G401.6 (cell line): ENCODE results near the gene MYB.
"Not testable (repeated sequence)": the region's sequence is repeated elsewhere in the genome, so short reads cannot be mapped to it uniquely, and the experiment has no call there.

Source experiments
- FAIRE-seq: peaks from 2 replicates; lab custom pipeline; 2012; peaks lifted over from hg19 to GRCh38; lab: Jason Lieb, UNC

MYB gene

DNA sequence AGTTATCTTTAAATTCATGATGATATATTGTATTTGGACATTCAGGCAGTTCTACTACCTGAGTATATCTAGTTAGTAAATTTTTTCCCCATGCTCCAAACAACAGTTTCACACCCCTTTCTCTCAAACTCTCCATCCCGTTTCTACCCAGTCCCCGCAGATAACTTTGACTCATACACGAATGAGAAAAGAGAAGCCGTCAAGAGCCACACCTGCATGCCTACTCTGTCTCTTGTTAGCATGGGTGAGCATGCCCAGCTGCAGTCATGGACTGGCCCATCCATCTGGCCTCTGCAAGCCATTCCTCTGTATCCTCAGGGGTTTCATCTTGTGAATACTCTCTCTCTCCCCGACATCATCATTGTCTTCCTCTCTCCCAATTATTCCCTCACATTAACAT lies 41.5 kb downstream of the MYB start:
- no peak for FAIRE-seq

GRCh38 chr6:135224037-135224647 lies 43.0 kb downstream of the MYB start:
- no peak for FAIRE-seq

- no peak for FAIRE-seq
These were observed 44.8 kb downstream of the MYB start for GRCh38 chr6:135225911-135226310.

GRCh38 chr6:135226537-135226936 lies 45.4 kb downstream of the MYB start:
- no peak for FAIRE-seq

DNA sequence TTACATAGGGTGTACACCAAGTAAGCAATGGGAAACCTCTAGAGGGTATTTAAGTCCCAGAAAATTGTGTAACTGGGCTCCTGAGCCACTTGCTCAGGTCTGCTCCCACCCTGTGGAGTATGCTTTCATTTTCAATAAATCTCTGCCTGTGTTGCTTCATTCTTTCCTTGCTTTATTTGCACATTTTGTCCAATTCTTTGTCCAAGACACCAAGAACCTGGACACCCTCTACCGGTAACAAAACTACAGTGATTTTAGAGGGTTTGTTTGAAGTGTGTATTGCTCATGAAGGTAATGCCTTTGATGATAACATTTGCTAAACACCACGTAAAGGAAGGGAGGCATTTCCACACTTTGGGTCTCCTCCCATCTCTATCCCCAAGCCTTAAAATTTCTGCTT lies 46.2 kb downstream of the MYB start:
- no peak for FAIRE-seq

DNA sequence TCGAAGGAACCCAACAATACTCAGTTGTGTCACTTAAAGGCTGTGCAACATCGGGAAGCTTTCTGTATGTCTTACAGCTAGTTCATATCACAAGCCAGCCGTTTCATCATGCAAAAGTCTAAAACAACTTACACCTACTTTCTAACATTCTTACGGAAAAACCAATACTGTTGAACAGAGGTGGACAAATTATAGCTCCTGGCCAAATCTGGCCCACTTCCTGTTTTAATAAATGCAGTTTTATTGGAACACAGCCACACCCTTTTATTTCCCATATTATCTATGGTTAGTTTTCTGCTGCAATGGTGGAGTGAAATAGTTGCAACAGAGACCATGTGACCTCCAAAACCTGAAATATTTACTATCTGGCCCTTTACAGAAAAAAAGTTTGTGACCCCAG lies 46.6 kb downstream of the MYB start:
- no peak for FAIRE-seq

- FAIRE-seq, result no peak
These were observed 47.4 kb downstream of the MYB start for GRCh38 chr6:135228486-135228885.

DNA sequence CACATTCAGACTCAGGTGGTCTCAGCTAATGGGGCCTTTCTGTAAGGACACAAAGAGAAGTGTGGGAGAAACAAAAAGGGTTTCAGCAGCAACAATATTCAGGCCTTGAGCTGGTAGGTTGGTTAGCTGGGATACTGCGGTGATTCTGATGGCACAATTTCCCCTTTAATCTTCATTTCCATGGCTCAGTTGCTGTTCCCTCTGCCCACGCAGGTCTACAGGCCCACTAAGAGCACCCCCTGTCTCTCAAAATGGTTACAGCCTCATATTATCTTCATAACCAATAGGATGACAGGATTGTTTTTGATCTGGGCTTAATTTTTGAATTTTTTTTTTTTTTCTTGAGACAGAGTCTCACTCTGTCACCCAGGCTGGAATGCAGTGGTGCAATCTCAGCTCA lies 48.9 kb downstream of the MYB start:
- no peak for FAIRE-seq

DNA sequence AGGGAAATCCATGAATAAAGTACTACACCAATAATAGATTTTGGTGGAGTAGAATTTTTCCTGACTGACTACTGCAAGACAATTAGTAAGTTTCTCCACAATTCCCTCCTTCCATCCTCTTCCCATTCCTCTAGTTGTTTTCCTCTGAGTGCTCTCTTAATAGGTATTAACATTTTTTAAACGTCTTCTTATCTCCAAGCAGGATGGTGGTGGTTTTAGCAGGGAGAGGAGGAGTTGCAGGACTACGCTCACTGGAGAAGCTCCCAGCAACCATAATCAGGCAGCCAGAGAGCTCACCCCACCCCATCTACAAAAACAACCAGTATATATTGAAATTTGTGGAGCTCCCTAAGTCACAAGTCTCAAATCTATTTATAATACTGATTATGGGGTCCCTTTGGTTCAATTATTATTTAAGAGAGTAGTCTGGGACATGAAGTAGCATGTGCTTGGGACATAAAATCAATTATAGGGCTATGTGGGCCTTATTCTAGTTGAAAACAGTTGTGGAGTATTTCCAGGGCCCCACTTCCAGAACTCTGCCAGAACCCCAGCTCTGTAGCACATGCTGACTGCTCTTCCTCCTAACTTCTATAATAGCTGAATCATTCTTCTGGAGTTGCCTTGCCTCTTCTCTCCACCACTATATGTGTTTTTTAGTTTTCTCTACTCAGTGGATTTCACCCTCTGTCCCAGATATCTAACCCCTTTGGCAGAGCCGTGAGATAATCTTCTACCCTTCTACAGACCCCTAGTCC lies 49.8 kb downstream of the MYB start:
- no peak for FAIRE-seq

DNA sequence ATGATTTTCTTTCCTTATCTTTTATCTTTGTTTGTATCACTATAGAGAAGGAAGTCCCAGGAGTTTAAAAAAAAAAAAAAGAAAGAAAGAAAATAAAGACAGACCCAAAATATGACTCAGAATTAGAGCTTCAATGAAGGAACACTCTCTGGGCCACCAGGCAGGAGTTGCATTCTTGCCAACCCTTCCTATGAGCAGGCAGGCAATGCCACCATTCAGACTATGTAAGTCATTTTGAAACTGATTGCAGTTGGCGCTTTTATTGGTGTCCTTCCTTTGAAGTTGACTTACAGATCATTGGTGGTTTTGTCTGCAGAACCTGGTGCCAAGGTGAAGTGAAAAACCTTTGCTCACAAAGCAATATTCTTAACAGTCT lies 50.3 kb downstream of the MYB start:
- FAIRE-seq, result no peak

- FAIRE-seq, result no peak
These were observed 52.8 kb downstream of the MYB start for GRCh38 chr6:135233686-135234491.

DNA sequence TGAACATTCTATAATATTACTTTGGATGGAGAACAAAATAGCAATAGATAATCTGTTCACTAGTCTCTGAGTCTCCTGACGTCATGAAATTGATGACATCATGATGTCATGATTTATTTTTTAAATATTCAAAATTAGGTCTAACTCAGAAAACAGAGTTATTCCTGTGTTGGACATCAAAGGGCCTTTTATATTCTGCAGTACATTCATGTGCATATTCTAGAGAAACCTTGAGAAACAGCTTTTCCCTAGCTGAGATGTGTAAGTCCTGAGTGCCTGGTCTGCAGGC lies 53.3 kb downstream of the MYB start:
- FAIRE-seq, result no peak

DNA sequence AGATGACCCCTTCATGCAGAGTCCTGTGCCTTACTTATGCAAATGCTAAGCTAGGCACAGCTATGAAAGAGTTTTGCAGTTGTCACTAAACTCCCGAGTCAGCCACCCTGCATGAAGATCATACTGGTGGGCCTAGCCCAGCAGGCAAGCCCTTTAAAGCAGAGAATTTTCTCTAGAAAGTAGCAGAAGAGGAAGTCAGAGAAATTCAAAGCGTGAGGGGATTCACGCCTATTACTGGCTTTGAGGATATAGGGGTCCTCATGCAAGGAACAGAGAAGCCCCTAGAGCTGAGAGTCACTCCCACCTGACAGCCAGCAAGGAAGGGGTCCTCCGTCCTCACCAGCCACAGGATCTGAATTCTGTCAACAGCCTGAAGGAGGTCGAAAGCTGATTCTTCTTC lies 54.6 kb downstream of the MYB start:
- no peak for FAIRE-seq

DNA sequence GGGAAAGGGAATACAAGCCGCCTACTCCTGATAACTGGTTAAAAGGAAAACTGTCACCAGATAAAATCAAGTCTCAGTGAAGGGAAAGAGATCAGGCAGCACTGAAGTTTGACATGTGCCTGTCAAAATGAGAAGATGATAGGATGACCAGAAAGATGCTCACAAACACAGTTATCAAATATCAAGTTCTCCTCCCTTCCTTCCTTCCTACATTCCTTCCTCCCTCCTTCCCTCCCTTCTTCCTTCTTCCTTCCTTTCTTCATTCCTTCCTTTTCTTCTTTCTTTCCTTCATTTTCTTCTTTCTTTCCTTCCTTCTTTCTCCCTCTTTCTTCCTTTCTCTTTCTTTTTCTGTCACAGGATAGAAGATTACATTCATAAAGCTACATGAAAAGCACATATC lies 55.2 kb downstream of the MYB start:
- no peak for FAIRE-seq

GRCh38 chr6:135236732-135237131 lies 55.6 kb downstream of the MYB start:
- no peak for FAIRE-seq

DNA sequence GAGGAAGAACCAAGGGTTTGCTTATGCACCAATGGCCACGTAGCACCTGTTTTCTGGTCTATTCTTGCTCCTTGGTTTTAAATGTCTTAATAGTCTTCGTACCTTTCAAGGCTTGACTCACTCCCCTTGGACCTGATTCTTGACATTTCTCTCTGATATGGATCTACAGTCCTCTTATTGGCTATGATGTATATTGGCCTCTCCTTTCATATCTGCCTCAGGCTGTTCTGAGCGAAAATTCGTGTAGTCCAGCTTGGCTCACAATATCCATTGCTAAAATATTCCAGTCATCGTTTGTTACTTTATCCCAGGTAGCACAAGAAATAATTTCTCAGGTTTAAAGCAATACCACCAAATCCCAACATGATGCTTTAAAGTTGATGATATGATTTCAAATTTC lies 59.6 kb downstream of the MYB start:
- FAIRE-seq, result no peak

- FAIRE-seq, result no peak
These were observed 63.0 kb downstream of the MYB start for GRCh38 chr6:135243871-135244796.

- no peak for FAIRE-seq
These were observed 63.7 kb downstream of the MYB start for GRCh38 chr6:135244805-135245204.

DNA sequence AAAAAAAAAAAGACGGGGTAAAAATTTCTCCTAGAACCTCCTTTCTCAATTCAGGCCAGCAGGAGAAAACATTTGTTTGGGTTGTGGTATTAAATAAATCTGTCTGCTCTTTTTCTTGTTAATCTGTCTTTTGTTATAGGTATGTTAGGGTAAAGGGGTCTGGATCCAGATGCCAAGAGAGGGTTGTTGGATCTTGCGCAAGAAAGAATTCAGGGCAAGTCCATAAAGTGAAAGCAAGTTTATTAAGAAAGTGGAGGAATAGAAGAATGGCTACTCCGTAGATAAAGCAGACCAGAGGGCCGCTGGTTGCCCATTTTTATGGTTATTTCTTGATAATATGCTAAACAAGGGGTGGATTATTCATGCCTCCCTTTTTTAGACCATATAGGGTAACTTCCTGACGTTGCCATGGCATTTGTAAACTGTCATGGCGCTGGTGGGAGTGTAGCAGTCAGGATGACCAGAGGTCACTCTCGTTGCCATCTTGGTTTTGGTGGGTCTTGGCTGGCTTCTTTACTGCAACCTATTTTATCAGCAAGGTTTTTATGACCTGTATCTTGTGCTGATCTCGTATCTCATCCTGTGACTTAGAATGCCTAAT lies 65.4 kb downstream of the MYB start:
- not testable (repeated sequence) for FAIRE-seq

GRCh38 chr6:135250234-135250633 lies 69.1 kb downstream of the MYB start:
- no peak for FAIRE-seq

DNA sequence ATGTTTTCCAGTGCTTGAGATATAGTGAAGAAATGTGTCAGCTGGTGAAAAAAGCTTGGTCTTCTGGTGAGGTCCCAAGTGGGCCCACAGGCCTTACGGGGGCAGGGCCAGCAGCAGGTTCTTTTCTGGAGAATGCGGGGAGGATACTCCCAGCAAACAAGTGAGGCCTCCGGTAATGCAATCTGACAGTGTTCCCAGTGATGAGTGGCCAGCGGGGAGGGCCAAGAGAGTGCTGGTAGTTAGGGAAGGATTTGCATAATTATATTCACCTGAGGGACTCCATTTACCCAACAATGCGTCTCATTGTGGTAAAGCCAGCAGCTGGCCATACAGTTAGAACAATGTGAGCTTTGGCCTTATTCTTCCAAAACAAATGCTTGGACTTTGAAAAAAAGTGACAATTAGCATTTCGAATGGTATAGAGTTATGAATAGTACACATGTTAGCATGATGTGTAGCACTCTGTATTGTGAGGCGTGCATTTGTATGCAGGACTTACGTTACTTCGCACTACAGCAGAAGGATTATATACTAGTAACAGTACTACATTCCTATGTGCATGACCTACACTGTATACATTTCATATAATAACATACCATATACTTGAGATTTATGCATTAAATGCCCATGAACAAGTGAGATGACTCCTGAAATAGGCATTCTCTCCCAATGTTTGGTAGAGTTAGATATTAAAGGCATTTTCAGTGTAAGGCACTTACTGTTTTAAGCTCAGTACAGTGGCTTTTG lies 69.8 kb downstream of the MYB start:
- FAIRE-seq, result no peak
